ENCODE measurements around the gene LAMA4.

LAMA4 gene

DNA sequence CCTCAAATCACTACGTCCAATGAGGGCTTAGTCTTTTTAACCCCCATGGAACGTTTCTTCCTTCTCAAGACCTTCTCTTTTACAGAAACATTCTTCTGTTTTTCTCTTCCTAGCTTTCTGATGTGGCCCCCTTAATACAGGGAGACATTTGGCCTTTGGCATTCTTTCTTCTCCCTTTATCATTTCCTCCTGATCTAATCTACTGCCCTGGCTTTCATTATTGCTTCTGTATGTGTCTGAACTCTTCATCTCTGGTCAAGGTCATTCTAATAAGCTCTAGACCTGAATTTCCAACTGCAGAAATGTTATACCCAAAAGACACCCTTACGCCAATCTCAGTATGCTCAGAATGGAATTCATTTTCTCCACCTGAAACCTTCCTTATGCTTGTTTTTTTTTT lies 18.4 kb upstream of the LAMA4 start:
- no peak for DNase-seq (ENCODE audit: low read depth)

DNA sequence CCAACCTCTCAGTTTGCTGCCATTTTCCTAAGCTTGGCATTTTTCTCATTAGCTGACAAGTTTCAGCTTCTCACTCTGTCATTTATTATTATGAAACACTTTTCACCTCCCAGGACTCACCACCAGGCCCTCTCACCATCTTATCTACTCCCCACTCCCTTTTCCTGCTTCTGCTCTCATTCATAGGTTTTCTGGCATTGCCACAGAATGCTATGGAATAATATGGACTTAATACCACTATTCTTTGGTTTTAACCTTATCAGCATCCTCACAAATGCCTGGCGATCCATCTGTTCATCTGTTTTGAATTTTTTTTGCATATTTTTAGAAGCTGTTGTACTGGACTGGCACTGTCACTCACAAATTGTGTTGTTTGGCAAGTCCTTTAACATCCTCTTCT lies 16.4 kb upstream of the LAMA4 start:
- DNase-seq (ENCODE audit: low read depth): no peak

DNA sequence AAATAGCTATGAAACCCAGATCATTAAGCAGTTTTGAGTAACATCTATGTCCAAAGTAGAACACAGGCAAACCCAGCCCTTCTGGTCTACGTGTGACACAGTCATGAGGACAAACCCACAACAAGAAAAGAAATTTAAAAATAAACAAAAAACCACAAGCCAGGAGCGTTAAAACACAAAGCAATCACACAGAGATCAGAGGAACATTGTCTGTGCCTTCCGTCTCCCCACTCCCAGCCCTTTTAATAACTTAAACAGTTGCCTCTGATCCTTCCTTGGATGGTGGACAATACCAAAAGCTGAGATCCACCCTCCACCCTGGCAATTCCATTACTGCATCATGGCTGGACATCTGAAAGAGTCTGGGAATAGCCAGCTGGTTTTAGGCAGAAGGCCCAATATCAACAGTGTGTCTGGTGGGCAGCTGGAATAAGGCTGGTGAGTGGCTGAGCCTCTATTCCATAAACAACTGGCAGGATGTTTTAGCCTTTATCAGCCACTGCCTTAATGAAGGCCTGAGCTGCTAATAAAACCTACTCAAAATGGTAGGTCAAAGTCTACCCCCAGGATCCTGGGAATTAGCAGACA lies 15.7 kb upstream of the LAMA4 start:
- DNase-seq (ENCODE audit: low read depth): no peak

DNA sequence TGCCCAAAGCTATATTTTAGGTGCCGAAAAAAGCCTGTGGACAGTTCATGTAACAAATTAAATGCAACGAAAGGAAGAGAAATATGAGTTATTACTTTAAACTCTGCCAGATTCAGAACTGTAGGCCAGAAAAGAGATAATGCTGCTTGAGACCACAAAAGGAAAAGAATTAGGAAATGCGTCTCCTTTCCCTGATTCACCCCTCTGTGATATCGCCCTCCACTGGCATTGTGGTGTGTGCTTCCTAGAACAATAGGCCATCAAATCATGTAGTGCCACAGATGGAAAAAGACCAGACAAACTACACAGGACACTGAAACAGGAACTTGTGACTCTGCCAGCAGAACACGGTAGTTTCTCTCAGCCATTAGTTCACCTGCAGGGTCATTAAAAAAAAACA lies 14.7 kb upstream of the LAMA4 start:
- DNase-seq (ENCODE audit: low read depth): peak; percentile 40

DNA sequence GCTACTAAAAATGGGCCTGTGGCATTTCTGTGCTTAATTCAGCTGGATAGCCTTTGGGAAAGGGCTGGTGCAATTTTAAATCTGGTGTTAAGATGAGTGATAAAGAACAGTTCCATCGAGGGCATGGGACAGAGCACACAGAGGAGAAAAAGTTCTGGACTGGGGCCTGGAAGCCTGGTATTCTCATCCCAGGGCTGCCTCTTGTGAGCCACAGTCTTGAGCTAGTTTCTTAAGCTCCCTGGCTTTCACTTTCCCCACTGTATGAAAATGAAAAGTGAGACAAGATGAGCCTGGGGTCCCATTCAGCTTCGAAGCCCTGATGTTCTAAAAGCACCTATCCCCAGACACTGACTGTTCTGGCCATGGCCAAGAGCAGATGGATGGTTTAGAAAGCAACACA lies 14.3 kb upstream of the LAMA4 start:
- DNase-seq (ENCODE audit: low read depth): no peak

DNA sequence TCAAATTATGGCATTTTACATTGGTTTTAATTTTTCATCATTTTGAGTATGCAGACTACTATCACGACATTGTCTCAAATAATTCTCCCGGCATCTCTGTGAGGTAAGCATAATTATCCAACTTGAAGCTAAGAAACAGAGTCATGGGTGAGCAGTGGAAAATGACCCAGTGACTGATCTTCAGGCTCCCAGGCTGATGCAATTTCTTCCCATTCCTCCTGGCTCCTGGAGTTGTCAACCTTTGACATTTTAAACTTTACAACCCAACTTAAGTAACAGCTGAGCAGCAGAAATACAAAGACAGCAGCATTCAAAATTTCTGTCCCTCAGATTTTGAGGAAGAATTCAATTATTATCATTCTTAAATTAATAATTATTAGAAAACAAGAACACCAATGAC lies 13.7 kb upstream of the LAMA4 start:
- no peak for DNase-seq (ENCODE audit: low read depth)

DNA sequence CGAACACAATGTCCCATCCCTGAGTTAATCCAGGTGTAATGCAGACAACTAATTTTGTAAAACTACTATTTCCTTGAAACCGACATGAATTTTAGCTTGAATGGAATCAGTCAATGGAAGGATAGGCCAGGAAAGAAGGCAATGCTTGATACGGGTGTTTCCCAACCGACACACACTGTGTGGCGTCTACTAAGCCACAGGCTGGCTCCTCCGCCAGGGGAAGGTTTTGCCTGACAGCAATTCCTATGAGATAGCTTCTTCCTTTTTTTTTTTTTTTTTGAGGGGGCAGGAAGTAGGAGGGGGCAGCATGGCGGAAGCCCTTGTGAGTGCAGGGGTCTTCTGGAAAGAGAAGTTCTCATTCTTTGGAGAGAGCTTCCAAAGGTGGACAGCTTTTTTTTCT lies 12.0 kb upstream of the LAMA4 start:
- no peak for DNase-seq (ENCODE audit: low read depth)

DNA sequence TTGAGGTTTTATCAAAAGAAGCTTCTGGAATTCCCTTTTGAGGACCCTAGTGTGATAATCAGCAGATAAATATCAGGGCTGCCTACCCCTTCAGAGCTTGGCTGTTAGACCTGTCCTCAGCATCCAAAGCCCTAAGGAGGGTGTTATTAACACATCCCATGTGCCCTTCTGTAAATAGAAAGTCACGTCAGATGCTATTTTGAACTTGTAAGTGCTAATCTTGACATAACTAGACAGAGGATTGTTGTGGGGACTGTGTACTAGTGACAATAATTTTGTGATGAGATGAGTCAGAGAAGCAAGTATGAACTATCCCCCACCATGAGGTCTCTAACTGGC lies 4.9 kb upstream of the LAMA4 start:
- no peak for DNase-seq (ENCODE audit: low read depth)

DNA sequence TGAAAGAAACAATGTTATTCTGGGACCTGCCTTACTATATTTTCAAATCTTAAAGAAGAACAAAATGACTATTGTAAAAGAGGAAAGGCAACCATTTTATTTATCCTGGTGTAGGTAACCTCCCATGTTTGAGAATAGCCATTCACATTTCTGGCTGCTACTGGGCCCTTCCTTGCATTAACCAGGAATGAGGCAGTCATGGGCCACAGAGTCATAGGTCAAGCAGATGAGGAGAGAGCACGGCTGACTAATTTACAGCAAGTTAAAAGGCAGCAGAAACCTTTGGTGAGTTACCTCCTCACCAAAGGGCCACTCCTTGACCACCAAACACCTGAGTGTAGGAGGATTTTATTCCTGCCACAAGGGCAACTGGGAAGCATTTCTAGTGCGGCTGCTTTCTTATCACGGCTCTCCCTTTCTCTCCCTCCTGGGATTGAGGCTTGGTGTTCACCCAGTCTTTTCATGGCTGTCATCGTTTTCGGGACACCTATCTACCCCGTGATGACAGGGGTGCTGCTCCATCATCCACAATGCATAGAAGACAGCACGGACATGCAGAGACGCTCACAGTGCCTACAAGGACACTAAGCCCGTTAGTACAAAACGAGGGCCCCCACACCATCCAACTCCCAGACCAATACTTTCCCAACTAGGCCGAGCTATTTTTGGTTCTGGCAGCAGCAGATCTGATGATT lies 4.4 kb upstream of the LAMA4 start:
- DNase-seq (ENCODE audit: low read depth): peak; percentile 49

DNA sequence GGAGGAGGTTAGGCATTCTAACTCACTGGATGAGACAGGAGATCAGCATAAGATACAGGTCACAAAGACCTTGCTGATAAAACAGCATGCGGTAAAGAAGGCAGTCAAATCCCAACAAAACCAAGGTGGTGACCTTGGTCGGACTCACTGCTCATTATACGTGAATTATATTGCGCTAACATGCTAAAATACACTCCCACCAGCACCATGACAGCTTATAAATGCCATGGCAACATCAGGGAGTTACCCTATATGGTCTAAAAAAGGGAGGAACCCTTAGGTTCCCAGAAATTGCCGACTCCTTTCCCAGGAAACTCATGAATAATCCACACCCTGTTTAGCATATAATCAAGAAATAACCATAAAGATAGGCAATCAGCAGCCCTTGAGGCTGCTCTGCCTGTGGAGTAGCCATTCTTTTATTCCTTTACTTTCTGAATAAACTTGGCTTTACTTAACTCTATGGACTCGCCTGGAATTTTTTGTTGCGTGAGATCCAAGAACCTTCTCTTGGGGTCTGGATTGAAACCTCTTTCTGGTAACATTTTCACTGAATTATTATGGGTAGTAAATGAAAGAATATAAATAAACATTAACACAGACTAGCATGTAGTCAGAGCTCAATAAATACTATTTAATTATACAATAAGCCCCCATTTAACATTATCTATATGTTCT lies 3.0 kb upstream of the LAMA4 start:
- no peak for DNase-seq (ENCODE audit: low read depth)

DNA sequence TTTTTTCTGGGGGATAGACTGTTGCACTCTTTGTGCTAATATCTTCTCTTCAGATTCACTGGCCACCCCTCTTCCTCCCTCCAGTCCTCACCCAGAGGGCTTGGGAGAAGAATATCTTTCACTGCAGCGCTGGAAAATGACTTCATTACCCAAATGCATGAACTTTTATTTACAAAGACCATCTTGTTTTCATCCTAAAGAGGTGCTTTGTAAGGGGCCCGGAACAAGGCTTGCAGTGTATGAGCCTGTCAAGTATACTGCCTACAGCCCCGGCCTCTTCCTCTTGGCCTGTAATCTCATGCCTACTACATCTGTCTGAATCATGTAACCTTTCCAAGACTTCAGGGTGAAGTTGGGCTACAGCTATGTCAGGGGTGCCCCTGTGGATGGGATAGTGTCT lies 554 bp upstream of the LAMA4 start:
- no peak for DNase-seq (ENCODE audit: low read depth)

DNA sequence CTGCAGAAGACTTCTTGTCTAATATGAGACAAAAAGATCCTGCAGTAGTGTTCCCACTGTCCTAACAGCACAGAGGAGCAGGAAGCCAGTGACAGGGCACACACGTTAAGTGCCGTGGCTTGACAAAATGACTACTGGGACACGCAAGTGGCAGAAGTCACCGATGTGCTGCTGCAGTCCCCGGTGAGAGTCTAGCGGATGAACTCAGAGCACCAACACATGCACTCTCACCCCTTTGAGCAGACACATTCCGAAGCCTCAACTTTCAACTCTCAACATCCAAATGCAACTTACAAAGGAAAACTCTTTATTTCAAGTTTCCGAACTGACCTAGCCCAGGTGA lies 898 bp downstream of the LAMA4 start:
- peak; percentile 38 for DNase-seq (ENCODE audit: low read depth)

DNA sequence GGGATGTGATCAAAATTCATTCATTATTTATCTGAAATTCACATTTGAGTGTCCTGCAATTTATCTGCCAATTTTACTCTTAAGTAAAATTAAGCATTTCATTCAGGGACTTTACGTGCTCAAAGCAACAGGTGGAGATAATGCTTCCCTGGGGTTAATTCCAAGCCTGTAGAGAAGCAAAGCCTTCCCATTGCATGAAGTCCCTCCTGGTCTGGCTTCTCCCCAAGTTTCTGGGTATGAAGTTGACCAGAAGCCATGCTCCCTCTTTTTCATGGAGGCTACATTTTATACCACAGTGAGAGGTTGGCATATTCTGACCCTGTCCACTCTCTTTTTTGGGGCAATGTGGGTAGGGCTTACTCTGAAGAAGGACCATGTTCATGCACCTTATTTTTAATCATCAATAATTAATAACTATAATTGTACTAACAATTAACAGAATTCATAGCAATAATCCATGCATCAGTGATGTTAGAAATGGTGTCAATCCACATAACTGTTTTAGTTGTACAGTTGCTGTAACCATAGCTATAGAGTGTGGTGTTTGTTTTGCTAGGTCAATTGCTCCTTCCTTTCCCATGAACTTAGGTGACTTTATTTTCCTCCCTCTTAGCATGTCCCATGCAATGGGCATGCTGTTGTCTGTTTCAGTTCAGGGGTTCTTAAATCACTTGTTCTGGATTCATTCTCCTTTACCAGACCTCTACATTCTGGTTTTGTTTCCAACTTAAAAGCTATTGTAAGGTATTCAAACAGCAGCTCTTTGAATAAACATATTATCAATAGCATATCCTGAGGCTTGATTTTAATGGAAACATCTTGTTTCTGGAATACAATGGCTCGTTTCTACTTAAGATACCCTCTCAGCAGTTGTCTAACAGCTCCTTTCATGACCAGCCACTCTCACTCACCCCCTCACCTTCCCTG lies 1.5 kb downstream of the LAMA4 start:
- DNase-seq (ENCODE audit: low read depth): no peak

DNA sequence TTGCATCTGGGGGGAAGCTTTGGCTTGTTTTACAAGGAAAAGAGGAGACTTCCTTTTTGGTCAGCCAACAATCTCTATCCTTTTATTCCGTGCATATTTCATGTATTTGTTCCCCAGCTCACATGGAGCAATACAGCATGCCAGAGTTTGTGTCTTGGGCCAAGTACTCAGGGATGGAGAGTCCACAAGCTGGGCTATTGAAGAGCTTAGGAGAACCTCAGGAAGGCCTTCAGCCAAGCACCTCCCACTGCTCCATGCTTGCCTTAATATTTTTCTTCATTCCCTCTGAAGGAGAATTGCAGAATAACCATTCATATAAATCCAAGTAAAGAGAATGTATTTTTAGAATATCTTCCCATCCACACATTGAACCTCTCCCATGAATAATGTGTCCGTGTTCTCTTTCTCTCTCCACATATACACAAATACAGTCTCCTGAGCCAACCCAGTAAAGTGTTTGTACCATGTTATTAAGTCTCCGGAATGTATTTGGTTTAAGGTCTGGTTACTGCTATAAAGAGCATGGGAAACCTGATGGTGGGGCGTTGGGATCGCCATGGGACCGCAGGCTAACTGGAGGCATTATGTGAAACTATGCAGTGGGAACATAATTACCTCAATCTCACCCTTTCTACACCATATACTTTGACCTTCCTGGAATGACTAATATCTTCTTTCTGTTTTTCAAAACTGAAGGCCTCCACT lies 3.0 kb downstream of the LAMA4 start:
- DNase-seq (ENCODE audit: low read depth): peak; percentile 24

DNA sequence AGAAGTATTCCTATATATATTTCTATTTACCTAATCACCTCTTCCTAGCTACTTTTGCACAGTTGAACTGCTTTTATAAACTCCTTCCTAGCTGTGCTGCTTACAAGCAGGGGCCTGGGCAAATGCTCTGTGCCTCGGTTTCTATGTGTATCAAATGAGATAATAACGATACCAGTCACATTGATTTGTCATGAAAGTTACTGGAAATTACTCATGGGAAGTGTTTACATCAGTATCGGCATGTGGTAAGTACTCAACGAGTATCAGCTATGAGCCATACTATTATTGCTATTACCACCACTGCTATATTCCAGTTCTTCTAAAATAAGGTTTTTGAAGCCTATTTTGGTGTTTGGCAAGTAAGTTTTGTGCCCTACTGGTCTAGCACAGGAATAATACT lies 4.9 kb downstream of the LAMA4 start:
- peak; percentile 83 for DNase-seq (ENCODE audit: low read depth)

DNA sequence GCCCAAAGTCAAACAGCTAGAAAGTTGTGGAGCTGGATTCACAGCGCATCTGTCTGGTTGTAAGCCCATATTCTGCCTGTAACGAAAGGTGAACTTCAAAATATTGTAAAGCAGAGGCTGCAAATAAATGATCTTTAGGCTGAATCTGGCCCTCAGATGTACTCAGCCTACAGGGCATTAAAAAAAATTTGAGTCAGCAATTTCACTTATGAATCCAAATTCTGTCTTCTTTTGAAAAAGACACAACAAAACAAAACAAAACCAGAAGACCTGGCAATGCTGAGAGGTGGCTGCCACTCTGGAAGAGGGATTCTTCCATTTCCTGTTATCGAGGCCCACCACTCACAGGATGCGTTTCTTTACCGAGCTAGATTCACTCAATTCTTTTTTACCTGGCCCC lies 7.1 kb downstream of the LAMA4 start:
- no peak for DNase-seq (ENCODE audit: low read depth)

DNA sequence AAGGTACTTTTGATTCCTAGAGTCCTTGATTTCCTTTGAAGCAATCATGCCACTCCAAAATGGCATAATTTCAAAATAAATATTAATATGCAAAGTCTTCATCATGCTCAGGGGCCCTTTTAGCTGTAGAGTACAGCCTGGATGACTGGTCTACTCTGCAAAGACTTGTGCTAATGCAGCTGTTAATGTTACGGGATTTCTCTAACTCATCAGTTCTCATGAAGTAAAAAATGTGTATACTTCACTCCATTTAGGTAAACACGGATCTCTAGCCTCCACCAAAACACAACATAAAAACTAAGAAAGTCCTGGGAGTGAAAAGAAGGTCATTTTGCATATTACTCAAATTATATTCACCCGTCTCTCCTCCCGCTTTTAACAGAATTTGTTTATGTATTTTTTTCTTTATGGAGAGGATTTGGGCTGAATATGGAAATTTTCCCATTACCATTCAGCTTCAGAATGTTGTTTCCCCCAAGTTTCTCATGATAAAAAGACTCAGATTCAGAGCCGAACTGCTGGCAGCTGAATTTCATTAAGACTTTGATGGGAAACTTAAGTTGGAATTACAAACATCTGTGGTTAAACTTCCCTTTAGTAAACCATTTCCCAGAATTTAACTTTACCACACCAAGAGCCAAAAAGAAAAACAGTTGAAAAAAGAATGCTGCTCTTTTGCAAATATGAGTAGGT lies 8.7 kb downstream of the LAMA4 start:
- DNase-seq (ENCODE audit: low read depth): no peak

DNA sequence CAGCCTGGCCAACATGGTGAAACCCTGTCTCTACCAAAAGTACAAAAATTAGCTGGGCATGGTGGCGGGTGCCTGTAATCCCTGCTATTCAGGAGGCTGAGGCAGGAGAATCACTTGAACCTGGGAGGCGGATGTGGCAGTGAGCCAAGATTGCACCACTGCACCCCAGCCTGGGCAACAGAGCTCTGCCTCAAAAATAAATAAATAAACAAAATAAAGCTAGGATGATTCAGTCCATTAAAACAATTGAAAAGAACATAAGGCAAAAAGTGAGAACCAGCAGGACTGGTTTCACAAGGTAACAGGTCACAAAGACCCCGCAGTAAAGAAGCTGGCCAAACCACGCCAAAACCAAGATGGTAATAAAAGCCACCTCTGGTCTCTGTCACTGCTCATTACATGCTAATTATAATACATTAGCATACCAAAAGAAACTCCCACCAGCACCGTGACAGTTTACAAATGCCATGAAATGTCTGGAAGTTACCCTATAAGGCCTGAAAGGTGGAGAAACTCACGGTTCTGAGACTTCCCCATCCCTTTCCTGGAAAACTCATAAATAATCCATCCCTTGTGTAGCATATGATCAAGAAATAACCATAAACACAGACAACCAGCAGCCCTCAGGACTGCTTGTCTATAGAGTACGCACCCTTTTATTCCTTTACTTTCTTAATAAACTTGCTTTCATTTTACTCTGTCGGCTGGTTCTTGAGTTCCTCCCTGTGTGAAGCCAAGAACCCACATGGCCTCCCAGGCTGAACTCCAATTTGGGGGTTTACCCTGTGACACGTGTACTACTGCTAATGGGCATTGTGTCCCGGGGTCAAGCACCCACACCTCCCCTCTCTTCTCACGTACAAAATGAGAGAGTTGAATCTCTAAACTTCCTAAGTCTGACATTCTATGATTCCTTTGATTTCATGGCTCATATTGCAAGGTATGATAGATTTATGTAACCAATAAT lies 10.2 kb downstream of the LAMA4 start:
- DNase-seq (ENCODE audit: low read depth): no peak

DNA sequence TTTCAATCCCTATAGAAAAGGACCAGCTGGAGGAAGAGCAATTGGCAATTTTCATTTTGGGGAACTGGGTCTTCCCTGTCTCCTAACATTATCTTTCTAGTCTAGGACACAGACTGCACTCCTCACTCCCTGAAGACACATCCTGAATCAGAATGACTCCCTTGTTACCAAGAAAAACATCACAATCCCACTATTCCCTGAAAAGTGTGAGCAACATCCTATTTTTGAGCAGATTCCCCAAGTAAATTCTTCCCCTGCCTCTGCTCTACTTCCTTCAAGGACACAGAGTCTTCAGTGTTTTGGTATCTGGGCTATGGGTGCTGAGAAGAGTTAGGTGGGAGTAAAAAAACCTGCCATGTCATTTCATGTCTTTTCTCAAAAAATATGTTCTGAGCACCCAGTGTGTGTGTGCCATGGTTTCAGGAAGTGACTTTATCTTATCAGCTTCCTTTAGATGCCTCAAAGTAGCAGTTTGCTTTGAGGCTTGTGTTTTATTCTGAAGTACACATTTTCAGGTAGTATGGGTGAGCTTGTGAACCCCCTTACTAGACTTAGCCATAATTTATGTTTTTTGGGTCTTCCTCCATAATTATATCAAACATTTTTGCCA lies 12.4 kb downstream of the LAMA4 start:
- DNase-seq (ENCODE audit: low read depth): no peak

DNA sequence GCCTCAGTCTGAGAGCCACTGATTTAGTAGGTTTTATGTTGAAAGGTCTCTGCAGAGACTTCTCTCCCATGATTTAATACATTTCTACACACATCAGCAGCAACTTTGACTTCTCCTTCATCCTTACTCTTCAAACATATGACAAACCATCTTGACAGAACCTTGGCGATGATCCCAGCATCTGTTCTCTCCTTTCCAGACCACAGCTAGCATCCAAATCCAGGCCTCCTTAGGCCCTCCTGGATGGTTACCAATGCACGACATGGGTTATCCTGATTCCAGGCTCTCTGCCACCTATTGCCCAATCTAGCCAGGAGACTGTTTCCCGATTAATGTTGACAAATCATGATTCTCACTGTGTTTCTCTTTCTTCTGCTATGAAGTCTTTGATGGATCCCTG lies 16.8 kb downstream of the LAMA4 start:
- no peak for DNase-seq (ENCODE audit: low read depth)

All from ELR (cell line).